Raji (cell line): Measurements from ENCODE around the gene CCL1.

ENCODE experiments used
- POLR2A ChIP-seq: IDR thresholded peaks from 2 replicates; pipeline ENCODE4 v1.6.1; 2011; ENCODE audit warnings: low read depth, low read length, control low read depth; ENCODE audit not compliant: insufficient read depth

CCL1 gene

DNA sequence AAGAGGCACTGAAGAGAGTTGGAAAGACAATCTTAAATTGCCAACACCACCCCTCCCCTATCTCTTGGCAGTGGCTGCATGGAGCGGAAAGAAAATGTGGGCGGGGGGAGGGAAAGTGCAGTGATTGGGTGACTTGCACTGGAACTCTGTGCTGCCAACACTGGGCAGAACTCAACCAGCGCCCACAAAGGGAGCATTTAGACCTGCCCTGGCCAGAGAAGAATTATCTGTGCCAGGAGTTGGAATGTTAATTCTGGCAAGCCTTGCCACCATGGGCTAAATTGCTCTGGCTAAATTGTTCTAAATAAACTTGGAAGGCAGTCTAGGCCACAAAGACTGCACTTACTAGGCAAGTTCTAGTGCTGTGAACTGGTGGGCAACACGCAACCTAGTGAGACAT lies 13.3 kb downstream of the CCL1 start:
- no peak for TF ChIP-seq POLR2A

DNA sequence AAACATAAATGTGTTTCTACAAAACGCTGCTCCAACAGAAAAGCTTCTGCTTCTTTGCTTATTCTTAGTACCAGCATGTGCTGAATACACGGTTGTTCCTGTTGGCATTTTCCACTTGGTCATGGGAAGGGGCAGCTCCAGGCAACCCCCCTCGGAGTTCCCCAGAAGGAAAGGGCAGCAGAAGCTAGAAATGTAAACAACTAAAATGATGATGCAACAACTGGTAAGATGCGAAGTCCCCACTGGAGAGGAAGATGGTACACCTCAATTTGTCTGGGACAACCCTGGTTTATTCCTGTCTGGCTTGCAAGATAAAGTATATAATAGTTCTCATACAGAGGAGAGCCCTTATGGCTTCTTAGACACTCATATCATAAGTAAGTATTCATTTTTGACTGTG lies 16.0 kb downstream of the CCL1 start:
- TF ChIP-seq POLR2A: no peak

DNA sequence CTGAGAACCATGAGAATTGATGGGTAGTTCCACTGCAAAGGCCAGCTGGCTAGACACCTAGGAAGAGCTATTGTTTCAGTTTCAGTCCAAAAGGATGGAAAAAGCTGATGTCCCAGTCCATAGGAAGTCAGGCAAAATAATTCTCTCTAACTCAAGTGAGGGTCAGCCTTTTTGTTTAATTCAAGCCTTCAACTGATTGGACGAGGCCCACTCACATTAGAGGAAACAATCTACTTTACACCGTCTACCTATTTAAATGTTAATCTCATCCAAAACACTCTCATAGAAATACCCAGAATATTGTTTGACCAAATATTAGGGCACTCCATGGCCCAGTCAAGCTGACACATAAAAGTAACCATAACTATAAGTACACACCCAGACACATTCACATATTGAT lies 21.1 kb downstream of the CCL1 start:
- no peak for TF ChIP-seq POLR2A

DNA sequence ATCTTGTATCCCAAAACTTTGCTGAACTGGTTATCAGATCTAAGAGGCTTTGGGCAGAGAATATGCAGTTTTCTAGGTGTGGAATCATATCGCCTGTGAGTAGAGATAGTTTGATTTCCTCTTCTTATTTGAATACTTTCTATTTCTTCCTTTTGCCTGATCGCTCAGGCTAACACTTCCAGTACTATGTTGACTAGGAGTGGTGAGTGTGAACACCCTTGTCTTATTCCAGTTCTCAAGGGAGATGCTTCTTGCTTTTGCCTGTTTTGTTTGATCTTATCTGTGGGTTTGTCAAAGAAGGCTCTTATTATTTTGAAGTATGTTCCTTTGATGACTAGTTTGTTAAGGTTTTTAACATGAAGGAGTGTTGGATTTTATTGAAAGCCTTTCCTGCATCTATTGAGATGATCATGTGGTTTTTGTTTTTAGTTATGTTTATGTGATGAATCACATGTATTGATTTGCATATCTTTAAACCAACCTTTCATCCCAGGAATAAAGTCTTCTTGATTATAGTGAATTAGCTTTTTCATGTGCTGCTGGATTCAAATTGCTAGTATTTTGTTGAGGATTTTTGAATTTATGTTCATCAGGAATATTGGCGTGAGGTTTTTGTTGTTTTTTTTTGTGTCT lies 23.8 kb downstream of the CCL1 start:
- TF ChIP-seq POLR2A: no peak

DNA sequence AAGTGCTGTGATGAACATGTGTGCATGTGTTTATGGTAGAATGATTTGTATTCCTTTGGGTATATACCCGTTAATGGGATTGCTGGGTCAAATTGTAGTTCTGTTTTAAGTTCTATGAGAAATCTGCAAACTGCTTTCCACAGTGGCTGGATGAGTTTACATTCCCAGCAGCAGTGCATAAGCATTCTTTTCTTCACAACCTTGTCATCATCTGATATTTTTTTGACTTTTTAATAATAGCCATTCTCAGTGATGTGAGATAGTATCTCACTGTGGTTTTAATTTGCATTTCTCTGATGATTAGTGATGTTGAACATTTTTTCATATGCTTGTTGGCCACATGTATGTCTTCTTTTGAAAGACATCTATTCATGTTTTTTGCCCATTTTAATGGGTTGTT lies 25.3 kb downstream of the CCL1 start:
- no peak for TF ChIP-seq POLR2A

DNA sequence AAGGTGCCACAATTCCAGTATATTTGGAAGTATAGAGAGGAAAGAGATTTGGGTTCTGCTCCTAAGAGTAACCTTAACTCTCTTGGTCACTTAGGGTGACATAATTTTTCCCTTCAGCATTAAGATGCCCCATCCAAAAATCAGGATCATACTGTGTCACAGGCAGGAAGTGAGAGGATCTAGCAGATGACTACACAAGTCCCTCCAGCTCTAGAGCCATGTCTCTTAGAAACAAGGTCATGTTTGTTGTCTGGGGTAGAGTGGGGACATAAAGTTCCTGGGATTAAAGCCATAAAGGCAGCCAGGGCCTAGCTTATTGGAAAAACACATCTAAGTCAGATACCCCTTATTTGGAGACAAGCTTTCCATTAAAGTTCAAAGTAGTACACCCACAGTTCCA lies 41.1 kb downstream of the CCL1 start:
- TF ChIP-seq POLR2A: no peak

DNA sequence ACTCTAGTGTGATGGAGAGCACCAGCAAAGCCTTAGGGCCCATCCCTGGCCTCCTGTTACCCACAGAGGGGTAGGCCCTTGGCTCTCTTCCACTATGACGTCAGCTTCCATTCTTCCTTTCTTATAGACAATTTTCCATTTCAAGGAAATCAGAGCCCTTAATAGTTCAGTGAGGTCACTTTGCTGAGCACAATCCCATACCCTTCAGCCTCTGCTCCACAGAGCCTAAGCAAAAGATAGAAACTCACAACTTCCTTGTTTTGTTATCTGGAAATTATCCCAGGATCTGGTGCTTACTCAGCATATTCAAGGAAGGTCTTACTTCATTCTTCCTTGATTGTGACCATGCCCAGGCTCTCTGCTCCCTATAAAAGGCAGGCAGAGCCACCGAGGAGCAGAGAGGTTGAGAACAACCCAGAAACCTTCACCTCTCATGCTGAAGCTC lies 44.0 kb downstream of the CCL1 start, which contains the start of gene CCL8:
CCL8 (plus strand) TSS at position 397 of the 445 bp plus-strand sequence. CDS start 67 bp downstream, outside the sequence.
- TF ChIP-seq POLR2A: no peak

DNA sequence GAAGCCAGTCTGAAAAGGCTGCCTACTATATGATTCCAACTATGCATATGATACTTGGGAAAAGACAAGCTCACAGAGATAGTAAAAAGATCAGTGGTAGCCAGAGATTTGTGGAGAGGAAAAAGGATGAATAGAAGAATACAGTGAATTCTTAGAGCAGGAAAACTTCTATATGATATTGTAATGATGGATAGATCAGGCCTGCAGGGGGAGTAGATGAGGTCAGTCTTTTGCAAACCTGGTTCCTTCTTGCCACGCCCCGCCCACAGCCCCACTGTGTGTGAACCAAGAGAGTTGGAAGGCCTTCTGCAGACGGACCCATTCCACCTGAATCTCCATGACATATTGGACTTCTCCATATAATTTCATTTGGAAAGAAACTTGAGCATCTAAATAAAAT lies 44.6 kb downstream of the CCL1 start:
- no peak for TF ChIP-seq POLR2A

DNA sequence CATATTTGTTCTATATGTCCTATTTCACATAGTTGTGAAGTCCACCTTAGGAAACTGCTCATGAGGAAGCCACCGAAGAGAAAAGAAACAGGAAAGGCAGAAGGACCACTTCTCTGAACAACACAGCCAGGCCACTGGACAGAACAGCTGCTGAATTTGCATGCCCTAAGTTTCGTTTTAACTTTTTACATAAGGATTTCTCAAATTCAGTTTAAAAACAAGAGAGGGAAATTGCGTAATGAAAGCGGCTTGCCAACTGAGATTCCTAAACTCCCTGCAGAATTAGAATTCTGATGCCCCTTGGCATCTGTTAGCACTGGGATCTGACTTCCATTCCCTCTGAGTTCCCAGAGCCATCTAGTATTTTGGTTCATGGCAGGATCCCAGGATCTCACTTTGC lies 48.8 kb downstream of the CCL1 start:
- no peak for TF ChIP-seq POLR2A

DNA sequence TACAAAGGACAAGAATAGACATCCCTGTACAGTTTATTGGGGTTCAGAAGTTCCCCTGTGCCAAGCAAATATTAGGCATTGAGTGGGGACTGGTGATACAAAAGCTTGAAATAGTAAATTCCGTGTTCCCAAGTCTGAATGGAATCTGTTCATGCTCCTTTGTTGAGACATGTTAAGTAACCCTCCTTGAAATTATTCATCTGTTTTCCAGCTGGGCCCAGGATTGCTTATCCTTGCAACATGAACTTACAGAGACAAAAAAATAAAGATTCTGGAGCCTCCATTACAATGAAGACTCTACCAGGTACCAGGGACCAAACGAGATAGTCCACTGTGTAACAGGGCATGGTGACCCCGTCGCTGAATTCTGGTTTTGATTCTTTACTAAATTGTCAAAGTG lies 49.9 kb downstream of the CCL1 start:
- TF ChIP-seq POLR2A: no peak

DNA sequence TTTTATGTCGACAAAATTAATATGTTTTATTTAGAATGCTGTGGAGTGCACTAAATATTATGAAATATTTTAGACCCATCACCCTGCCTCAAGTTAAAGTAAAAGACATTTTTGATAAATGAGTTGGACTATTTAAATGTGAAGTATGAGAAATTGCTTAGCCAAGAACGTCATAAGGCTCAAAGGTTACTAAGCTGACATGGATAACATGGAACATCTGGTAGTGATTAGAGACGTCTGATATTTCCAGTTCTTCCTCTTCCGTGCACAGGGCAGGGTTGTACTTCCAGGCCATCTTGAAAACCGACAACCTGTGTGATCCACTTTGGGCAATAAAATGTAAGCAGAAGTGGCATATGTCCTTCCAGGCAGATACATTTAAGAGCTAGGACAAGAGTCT lies 51.0 kb downstream of the CCL1 start:
- TF ChIP-seq POLR2A: no peak

DNA sequence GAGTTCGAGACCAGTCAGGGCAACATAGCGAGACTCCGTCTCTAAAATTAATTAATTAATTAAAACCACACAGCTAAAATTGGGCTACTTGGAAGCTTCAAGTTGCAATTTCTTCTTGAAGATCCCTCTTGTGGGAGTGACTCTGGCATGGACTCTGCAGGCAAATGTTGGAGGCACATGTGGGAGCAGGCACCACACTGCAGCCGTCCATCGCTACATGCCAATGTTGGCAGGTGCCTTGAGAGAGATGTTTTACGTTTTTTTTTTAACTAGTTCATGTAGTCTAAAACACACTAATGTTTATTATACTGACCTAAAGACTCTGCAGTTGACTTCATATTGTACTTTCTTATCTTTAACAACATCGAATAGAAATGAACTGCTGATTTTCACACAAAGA lies 51.7 kb downstream of the CCL1 start:
- no peak for TF ChIP-seq POLR2A
